WERI-Rb-1 (cell line): ENCODE data around the gene CMTR1.

Experiments
- DNase-seq: peaks from one replicate; pipeline ENCODE4 v3.0.0-alpha.2; 2020
- H3K27ac ChIP-seq: fragments of 250-450 bp; sonication (Bioruptor Pico); 2 replicates; pipeline ENCODE4 v1.5.1; 2020; ENCODE audit warnings: mild to moderate bottlenecking, moderate library complexity
- H3K27me3 ChIP-seq: fragments of 250-450 bp; sonication (Bioruptor Pico); 2 replicates; pipeline ENCODE4 v1.5.1; 2021; ENCODE audit warnings: mild to moderate bottlenecking, low read depth, moderate library complexity; ENCODE audit not compliant: insufficient read depth, severe bottlenecking
- H3K36me3 ChIP-seq: fragments of 250-450 bp; sonication (Bioruptor Pico); 2 replicates; pipeline ENCODE4 v1.5.1; 2020; ENCODE audit warnings: mild to moderate bottlenecking, moderate library complexity
- H3K4me3 ChIP-seq: 2 replicates; pipeline ENCODE4 v1.5.1; 2011; ENCODE audit warnings: low read depth, mild to moderate bottlenecking, control low read depth, low read length
- H3K9me3 ChIP-seq: fragments of 250-450 bp; sonication (Bioruptor Pico); 2 replicates; pipeline ENCODE4 v1.5.1; 2021; ENCODE audit warnings: mild to moderate bottlenecking, moderate library complexity; ENCODE audit not compliant: severe bottlenecking
- TF ChIP-seq, protein P1 (sequence below): IDR thresholded peaks from 2 replicates; pipeline ENCODE4 v1.5.1; 2011; ENCODE audit warnings: low read depth, mild to moderate bottlenecking, control low read depth, inconsistent platforms, low read length

The CMTR1 gene

GRCh38 chr6:37507077-37507476, 74.1 kb downstream of the CMTR1 start:
- no peaks in the 10 kb centered on the region for H3K36me3 ChIP-seq
- no peaks in the 10 kb centered on the region for H3K9me3 ChIP-seq
- no peak for DNase-seq
- H3K27ac ChIP-seq: no peak overlapping the region
- H3K4me3 ChIP-seq: no peak overlapping the region
- no peaks in the 10 kb centered on the region for H3K27me3 ChIP-seq
- TF ChIP-seq, protein P1, sequence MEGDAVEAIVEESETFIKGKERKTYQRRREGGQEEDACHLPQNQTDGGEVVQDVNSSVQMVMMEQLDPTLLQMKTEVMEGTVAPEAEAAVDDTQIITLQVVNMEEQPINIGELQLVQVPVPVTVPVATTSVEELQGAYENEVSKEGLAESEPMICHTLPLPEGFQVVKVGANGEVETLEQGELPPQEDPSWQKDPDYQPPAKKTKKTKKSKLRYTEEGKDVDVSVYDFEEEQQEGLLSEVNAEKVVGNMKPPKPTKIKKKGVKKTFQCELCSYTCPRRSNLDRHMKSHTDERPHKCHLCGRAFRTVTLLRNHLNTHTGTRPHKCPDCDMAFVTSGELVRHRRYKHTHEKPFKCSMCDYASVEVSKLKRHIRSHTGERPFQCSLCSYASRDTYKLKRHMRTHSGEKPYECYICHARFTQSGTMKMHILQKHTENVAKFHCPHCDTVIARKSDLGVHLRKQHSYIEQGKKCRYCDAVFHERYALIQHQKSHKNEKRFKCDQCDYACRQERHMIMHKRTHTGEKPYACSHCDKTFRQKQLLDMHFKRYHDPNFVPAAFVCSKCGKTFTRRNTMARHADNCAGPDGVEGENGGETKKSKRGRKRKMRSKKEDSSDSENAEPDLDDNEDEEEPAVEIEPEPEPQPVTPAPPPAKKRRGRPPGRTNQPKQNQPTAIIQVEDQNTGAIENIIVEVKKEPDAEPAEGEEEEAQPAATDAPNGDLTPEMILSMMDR: no peak

GRCh38 chr6:37507690-37508421, 74.8 kb downstream of the CMTR1 start:
- DNase-seq: no peak
- TF ChIP-seq, protein P1: no peak
- Histone ChIP-seq H3K4me3 (no peak overlapping the region), H3K36me3 (no peaks in the 10 kb centered on the region), H3K9me3 (no peaks in the 10 kb centered on the region), H3K27me3 (no peaks in the 10 kb centered on the region), H3K27ac (no peak overlapping the region)

- TF ChIP-seq, protein P1: no peak
- H3K4me3 ChIP-seq: no peak overlapping the region
- no peak overlapping the region for H3K27ac ChIP-seq
- H3K36me3 ChIP-seq: no peaks in the 10 kb centered on the region
- H3K27me3 ChIP-seq: no peaks in the 10 kb centered on the region
- DNase-seq: no peak
- H3K9me3 ChIP-seq: no peaks in the 10 kb centered on the region
These were observed 78.2 kb downstream of the CMTR1 start for GRCh38 chr6:37511201-37511600.

DNA sequence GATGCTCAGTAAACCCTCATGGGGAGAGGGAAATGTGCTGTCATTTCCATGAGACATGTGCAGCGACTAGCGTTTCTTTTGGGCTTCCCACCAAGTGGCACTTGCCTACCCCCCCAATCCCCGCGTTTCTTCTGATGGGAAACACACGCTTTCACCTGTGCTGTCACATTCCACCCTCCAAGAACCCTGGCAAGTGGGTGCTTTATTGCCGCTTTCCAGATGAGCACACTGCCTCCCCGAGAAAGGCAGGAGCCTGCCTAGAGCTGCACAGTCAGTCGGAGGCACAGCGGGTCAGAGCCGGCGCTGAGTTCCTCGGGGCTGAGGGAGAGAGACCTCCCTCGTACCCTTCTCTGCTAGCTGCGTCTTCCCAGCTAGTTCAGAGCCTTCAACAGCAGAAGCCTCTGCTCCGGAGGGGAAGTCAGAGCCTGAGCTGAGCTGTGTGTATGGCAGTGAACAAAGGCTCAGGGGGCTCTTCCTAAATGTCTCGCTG, 78.9 kb downstream of the CMTR1 start:
- no peaks in the 10 kb centered on the region for H3K27me3 ChIP-seq
- no peak overlapping the region for H3K27ac ChIP-seq
- H3K36me3 ChIP-seq: no peaks in the 10 kb centered on the region
- no peaks in the 10 kb centered on the region for H3K9me3 ChIP-seq
- TF ChIP-seq, protein P1: no peak
- H3K4me3 ChIP-seq: no peak overlapping the region
- DNase-seq: no peak

DNA sequence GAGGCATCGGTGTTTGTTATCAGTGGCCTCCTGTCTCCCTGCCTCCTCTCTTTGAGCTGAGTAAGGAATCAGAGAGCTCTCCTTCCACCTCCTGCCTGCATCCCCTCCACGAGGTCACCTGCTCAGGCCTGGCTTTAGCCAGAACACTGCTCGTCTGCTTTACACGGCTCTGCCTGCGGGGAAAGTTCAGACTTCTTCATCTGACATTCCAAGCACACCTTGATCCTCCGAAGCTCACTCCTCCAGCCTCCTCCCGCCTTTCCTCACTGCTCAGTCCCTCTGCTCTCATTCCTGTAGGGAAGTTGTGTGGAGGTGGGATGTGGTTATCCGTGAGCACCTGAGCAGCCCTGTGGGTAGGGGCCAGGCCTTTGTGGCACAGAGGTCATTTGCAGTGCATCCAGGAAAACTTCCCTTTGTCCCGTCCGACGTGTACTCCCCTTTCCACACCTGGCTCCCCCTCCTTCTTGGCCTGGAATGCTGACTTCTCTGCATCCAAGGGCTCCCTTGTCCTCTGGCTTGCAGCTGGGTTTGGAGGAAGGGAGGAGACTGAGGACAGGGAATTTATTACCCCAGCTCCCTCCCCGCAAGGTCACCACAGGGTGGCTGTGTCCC, 79.5 kb downstream of the CMTR1 start:
- DNase-seq: no peak
- Histone ChIP-seq H3K9me3 (no peaks in the 10 kb centered on the region), H3K27ac (no peak overlapping the region), H3K36me3 (no peaks in the 10 kb centered on the region), H3K4me3 (no peak overlapping the region), H3K27me3 (no peaks in the 10 kb centered on the region)
- TF ChIP-seq, protein P1: no peak

GRCh38 chr6:37513155-37513554, 80.1 kb downstream of the CMTR1 start:
- H3K9me3 ChIP-seq: no peaks in the 10 kb centered on the region
- no peak overlapping the region for H3K4me3 ChIP-seq
- TF ChIP-seq, protein P1: no peak
- no peak for DNase-seq
- no peaks in the 10 kb centered on the region for H3K36me3 ChIP-seq
- H3K27me3 ChIP-seq: no peaks in the 10 kb centered on the region
- H3K27ac ChIP-seq: no peak overlapping the region
